Mesenchymal stem cell (in vitro differentiated cells and primary cell): Measurements from ENCODE around the gene LAMA5.

ENCODE experiments used
- DNase-seq: peaks from one replicate; pipeline ENCODE4 v3.0.0-alpha.2; 2013
- H2AFZ ChIP-seq: one replicate; pipeline ENCODE4 v1.6.1; 2013; ENCODE audit warnings: low read depth, mild to moderate bottlenecking, control low read depth, inconsistent platforms, low read length, moderate library complexity
- H2AK5ac ChIP-seq: 2 replicates; pipeline ENCODE4 v1.6.1; 2013; ENCODE audit warnings: low read length, moderate library complexity, mild to moderate bottlenecking, inconsistent platforms; ENCODE audit not compliant: severe bottlenecking
- H2BK120ac ChIP-seq: one replicate; pipeline ENCODE4 v1.6.1; 2013; ENCODE audit warnings: low read depth, mild to moderate bottlenecking, inconsistent platforms, low read length, moderate library complexity
- H2BK12ac ChIP-seq, 2 experiments: one replicate each; pipeline ENCODE4 v1.6.1; 2013; ENCODE audit warnings: inconsistent platforms in 2 of 2, low read length in 2 of 2, mild to moderate bottlenecking in 2 of 2, moderate library complexity in 2 of 2, control low read depth in 1 of 2
- H2BK15ac ChIP-seq: one replicate; pipeline ENCODE4 v1.6.1; 2013; ENCODE audit warnings: mild to moderate bottlenecking, low read depth, inconsistent platforms; ENCODE audit not compliant: poor library complexity, severe bottlenecking
- H2BK5ac ChIP-seq: 2 replicates; pipeline ENCODE4 v1.6.1; 2013; ENCODE audit warnings: low read depth, mild to moderate bottlenecking, low read length, control low read depth, inconsistent platforms; ENCODE audit not compliant: poor library complexity, severe bottlenecking
- H3K14ac ChIP-seq, 2 experiments: one replicate each; pipeline ENCODE4 v1.6.1; 2013; ENCODE audit warnings: inconsistent platforms in 2 of 2, low read length in 2 of 2, control low read depth in 1 of 2, mild to moderate bottlenecking in 1 of 2, moderate library complexity in 1 of 2
- H3K18ac ChIP-seq, 2 experiments: one replicate each; pipeline ENCODE4 v1.6.1; 2013; ENCODE audit warnings: inconsistent platforms in 2 of 2, low read length in 2 of 2, control low read depth in 1 of 2, low read depth in 1 of 2, mild to moderate bottlenecking in 1 of 2
- H3K23ac ChIP-seq, 2 experiments: one replicate each; pipeline ENCODE4 v1.6.1; 2013; ENCODE audit warnings: inconsistent platforms in 2 of 2, low read length in 2 of 2, mild to moderate bottlenecking in 2 of 2, moderate library complexity in 2 of 2, control low read depth in 1 of 2
- H3K27ac ChIP-seq: 2 replicates; pipeline ENCODE4 v1.5.1; 2013; ENCODE audit warnings: mild to moderate bottlenecking, moderate library complexity, low read length, control low read depth, inconsistent platforms; ENCODE audit not compliant: poor library complexity, severe bottlenecking
- H3K27me3 ChIP-seq, 2 experiments: 2 replicates each; pipeline versions ENCODE4 v1.6.1 to v1.7.0; 2013; ENCODE audit warnings: low read length in 2 of 2, mild to moderate bottlenecking in 2 of 2, moderate library complexity in 2 of 2, control low read depth in 1 of 2, inconsistent platforms in 1 of 2; ENCODE audit not compliant: control insufficient read depth in 1 of 2, insufficient read depth in 1 of 2
- H3K36me3 ChIP-seq, 2 experiments: 2 replicates each; pipeline versions ENCODE4 v1.6.1 to v1.7.0; 2013; ENCODE audit warnings: low read length in 2 of 2, control low read depth in 1 of 2, inconsistent platforms in 1 of 2, low read depth in 1 of 2, mild to moderate bottlenecking in 1 of 2; ENCODE audit not compliant: insufficient read depth in 2 of 2, control insufficient read depth in 1 of 2
- H3K4ac ChIP-seq, 2 experiments: one replicate each; pipeline ENCODE4 v1.6.1; 2013; ENCODE audit warnings: inconsistent platforms in 2 of 2, low read length in 2 of 2, mild to moderate bottlenecking in 2 of 2, moderate library complexity in 2 of 2, control low read depth in 1 of 2, low read depth in 1 of 2
- H3K4me1 ChIP-seq: 2 replicates; pipeline ENCODE4 v1.6.1; 2013; ENCODE audit warnings: low read depth, low read length, control low read depth; ENCODE audit not compliant: control insufficient read depth, insufficient read depth
- H3K4me2 ChIP-seq: 2 replicates; pipeline ENCODE4 v1.6.1; 2013; ENCODE audit warnings: low read length, mild to moderate bottlenecking, inconsistent platforms; ENCODE audit not compliant: poor library complexity, severe bottlenecking
- H3K4me3 ChIP-seq, 2 experiments: 2 replicates each; pipeline versions ENCODE4 v1.5.1 to v1.7.0; 2013; ENCODE audit warnings: low read length in 2 of 2, mild to moderate bottlenecking in 2 of 2, control low read depth in 1 of 2, low read depth in 1 of 2; ENCODE audit not compliant: insufficient read depth in 1 of 2
- H3K79me1 ChIP-seq: replicated peaks from 2 replicates; pipeline ENCODE4 v1.6.1; 2013; ENCODE audit warnings: mild to moderate bottlenecking, control low read depth, low read length, inconsistent platforms; ENCODE audit not compliant: poor library complexity, severe bottlenecking
- H3K9ac ChIP-seq: 2 replicates; pipeline ENCODE4 v1.7.0; 2013; ENCODE audit warnings: mild to moderate bottlenecking, low read length, moderate library complexity
- H3K9me3 ChIP-seq: 2 replicates; pipeline ENCODE4 v1.7.0; 2013; ENCODE audit warnings: mild to moderate bottlenecking, low read length; ENCODE audit not compliant: control insufficient read depth
- H4K8ac ChIP-seq: one replicate; pipeline ENCODE4 v1.6.1; 2013; ENCODE audit warnings: inconsistent platforms, mild to moderate bottlenecking, low read length, moderate library complexity
- H4K91ac ChIP-seq: one replicate; pipeline ENCODE4 v1.6.1; 2013; ENCODE audit warnings: mild to moderate bottlenecking, low read length, inconsistent platforms
- WGBS: methylation state at CpG from one replicate; pipeline ENCODE4 v1.1.7; 2013; ENCODE audit warnings: mixed read lengths; 5-methylcytosine and 5-hydroxymethylcytosine counted together

LAMA5 gene

GRCh38 chr20:62354031-62354808 is 12.9 kb downstream of the LAMA5 start:
- 74% methylated on average over 14 of the region's 14 CpGs for WGBS
- Histone ChIP-seq H2BK15ac (no peak overlapping the region), H3K4ac (no peak overlapping the region), H2AK5ac (peak overlapping the region; percentile 100), H3K18ac (peak overlapping the region in 1 of 2 experiments; percentile 61), H3K4me3 (no peak overlapping the region), H2AFZ (no peak overlapping the region), H3K4me2 (no peak overlapping the region), H3K27me3 (no peaks in the 10 kb centered on the region), H3K9ac (no peak overlapping the region), H4K91ac (no peak overlapping the region), H3K4me1 (peaks cover 87% of the 10 kb centered on the region), H3K36me3 (peaks cover 9 to 89% of the 10 kb centered on the region in 2 experiments), H3K79me1 (peaks cover 19% of the 10 kb centered on the region), H3K27ac (peak overlapping the region; percentile 96), H3K14ac (peak overlapping the region in 1 of 2 experiments; percentile 7), H3K23ac (no peak overlapping the region), H4K8ac (no peak overlapping the region), H3K9me3 (peaks cover 2% of the 10 kb centered on the region), H2BK120ac (no peak overlapping the region), H2BK5ac (peak overlapping the region; percentile 71), H2BK12ac (no peak overlapping the region)
- DNase-seq = no peak

- DNase-seq = no peak
- no peak overlapping the region for H4K8ac ChIP-seq
- no peak overlapping the region for H3K4me3 ChIP-seq
- peaks cover 3% of the 10 kb centered on the region for H3K9me3 ChIP-seq
- H3K27ac ChIP-seq = peak overlapping the region; percentile 14
- H3K14ac ChIP-seq = no peak overlapping the region
- peak overlapping the region; percentile 59 for H2BK120ac ChIP-seq
- 96% methylated on average over 16 of the region's 16 CpGs for WGBS
- no peak overlapping the region for H3K4me2 ChIP-seq
- H3K79me1 ChIP-seq = peaks cover 16% of the 10 kb centered on the region
- H4K91ac ChIP-seq = peak overlapping the region; percentile 18
- no peaks in the 10 kb centered on the region for H3K27me3 ChIP-seq
- H3K4ac ChIP-seq = no peak overlapping the region
- no peak overlapping the region for H2AFZ ChIP-seq
- no peak overlapping the region for H2BK15ac ChIP-seq
- H3K18ac ChIP-seq = no peak overlapping the region
- H2BK12ac ChIP-seq = no peak overlapping the region
- no peak overlapping the region for H3K9ac ChIP-seq
- H2AK5ac ChIP-seq = peak overlapping the region; percentile 10
- peaks cover 9 to 82% of the 10 kb centered on the region in 2 experiments for H3K36me3 ChIP-seq
- H2BK5ac ChIP-seq = no peak overlapping the region
- H3K4me1 ChIP-seq = peaks cover 80% of the 10 kb centered on the region
- no peak overlapping the region for H3K23ac ChIP-seq
Observed at GRCh38 chr20:62353289-62354030, 13.7 kb downstream of the LAMA5 start.

- no peaks in the 10 kb centered on the region for H3K27me3 ChIP-seq
- H3K4ac ChIP-seq = no peak overlapping the region
- H3K36me3 ChIP-seq = peaks cover 9 to 81% of the 10 kb centered on the region in 2 experiments
Observed at GRCh38 chr20:62352402-62353288, 14.5 kb downstream of the LAMA5 start.

More at GRCh38 chr20:62352402-62353288, 14.5 kb downstream of the LAMA5 start:
- Histone ChIP-seq H2BK15ac (peak overlapping the region; percentile 12), H2AK5ac (no peak overlapping the region), H3K14ac (no peak overlapping the region), H3K4me2 (no peak overlapping the region), H4K8ac (no peak overlapping the region), H4K91ac (no peak overlapping the region), H3K79me1 (peaks cover 19% of the 10 kb centered on the region), H3K9ac (no peak overlapping the region), H3K4me1 (peaks cover 72% of the 10 kb centered on the region), H3K4me3 (no peak overlapping the region), H3K18ac (no peak overlapping the region), H2BK120ac (no peak overlapping the region), H2BK12ac (no peak overlapping the region), H3K23ac (no peak overlapping the region), H2BK5ac (no peak overlapping the region), H2AFZ (no peak overlapping the region), H3K9me3 (peaks cover 3% of the 10 kb centered on the region), H3K27ac (peak overlapping the region; percentile 14)
- DNase-seq = no peak
- 92% methylated on average over 43 of the region's 43 CpGs for WGBS
